GM23338 (cell line): ENCODE measurements around the gene PKNOX2. TPM values are rescaled to one million over a fixed set of nuclear protein-coding genes. Genes with fewer than 3 reads are reported as not detected.

Experiments
- ATAC-seq: fragments of 200-7000 bp; cut with Tn5 transposase; 3 replicates; pipeline ENCODE4 v1.9.1; 2020
- DNase-seq: peaks from one replicate; pipeline ENCODE4 v3.0.0-alpha.2; 2015; ENCODE audit warnings: low spot score
- H2AFZ ChIP-seq: fragments of 200-600 bp; sonication (generic); 2 replicates; pipeline ENCODE4 v1.8.0; 2016; ENCODE audit warnings: antibody characterized with exemption, mild to moderate bottlenecking, moderate library complexity
- H3F3A ChIP-seq: fragments of 200-600 bp; sonication (generic); replicated peaks from 2 replicates; pipeline ENCODE4 v1.8.0; 2017; ENCODE audit warnings: antibody characterized with exemption, mixed run types, low read depth
- H3K27ac ChIP-seq: fragments of 200-600 bp; sonication (generic); 2 replicates; pipeline ENCODE4 v1.6.1; 2016; ENCODE audit warnings: low read depth
- H3K27me3 ChIP-seq: fragments of 200-600 bp; sonication (generic); 2 replicates; pipeline ENCODE4 v1.8.0; 2016; ENCODE audit warnings: mild to moderate bottlenecking, mixed run types, moderate library complexity; ENCODE audit not compliant: insufficient read depth
- H3K36me3 ChIP-seq: fragments of 200-600 bp; sonication (generic); 2 replicates; pipeline ENCODE4 v1.8.0; 2016; ENCODE audit warnings: mild to moderate bottlenecking; ENCODE audit not compliant: insufficient read depth
- H3K4me1 ChIP-seq: fragments of 200-600 bp; sonication (generic); 2 replicates; pipeline ENCODE4 v1.8.0; 2016; ENCODE audit warnings: mild to moderate bottlenecking, moderate library complexity; ENCODE audit not compliant: insufficient read depth
- H3K4me2 ChIP-seq: fragments of 200-600 bp; sonication (generic); 2 replicates; pipeline ENCODE4 v1.7.1; 2017; ENCODE audit warnings: mixed run types
- H3K4me3 ChIP-seq: fragments of 200-600 bp; sonication (generic); 2 replicates; pipeline ENCODE4 v1.6.1; 2016; ENCODE audit warnings: mixed run types
- H3K79me2 ChIP-seq: fragments of 200-600 bp; sonication (generic); replicated peaks from 2 replicates; pipeline ENCODE4 v1.8.0; 2017; ENCODE audit warnings: mild to moderate bottlenecking; ENCODE audit not compliant: insufficient read depth
- H3K9me2 ChIP-seq: fragments of 200-600 bp; sonication (generic); 2 replicates; pipeline ENCODE4 v1.8.0; 2017; ENCODE audit not compliant: insufficient read depth
- H4K20me1 ChIP-seq: fragments of 200-600 bp; sonication (generic); replicated peaks from 2 replicates; pipeline ENCODE4 v1.8.0; 2017; ENCODE audit warnings: mild to moderate bottlenecking; ENCODE audit not compliant: insufficient read depth
- H3K27ac Mint-ChIP-seq: 2 replicates; pipeline ENCODE4 v1.8.0; 2020; ENCODE audit warnings: inconsistent platforms, mild to moderate bottlenecking, moderate library complexity, mixed read lengths
- H3K27me3 Mint-ChIP-seq: 3 replicates; pipeline ENCODE4 v1.8.0; 2022; ENCODE audit warnings: low read depth, mild to moderate bottlenecking, moderate library complexity, mixed read lengths, inconsistent platforms; ENCODE audit not compliant: insufficient read depth, poor library complexity
- H3K36me3 Mint-ChIP-seq: 3 replicates; pipeline ENCODE4 v1.8.0; 2021; ENCODE audit warnings: low read depth, mild to moderate bottlenecking, inconsistent platforms, moderate library complexity, mixed read lengths
- H3K4me1 Mint-ChIP-seq: 3 replicates; pipeline ENCODE4 v1.8.0; 2020; ENCODE audit warnings: mild to moderate bottlenecking, inconsistent platforms, mixed read lengths
- H3K4me3 Mint-ChIP-seq: 3 replicates; pipeline ENCODE4 v1.8.0; 2021; ENCODE audit warnings: moderate library complexity, mild to moderate bottlenecking, inconsistent platforms, mixed read lengths
- H3K9me3 Mint-ChIP-seq: 3 replicates; pipeline ENCODE4 v1.8.0; 2020; ENCODE audit warnings: moderate library complexity, mild to moderate bottlenecking, inconsistent platforms, mixed read lengths
- CREB1 ChIP-seq: fragments of 250-450 bp; sonication (Bioruptor Pico); IDR thresholded peaks from 2 replicates; pipeline ENCODE4 v1.5.0; 2020; ENCODE audit warnings: low read depth, mild to moderate bottlenecking, moderate library complexity
- EZH2 ChIP-seq: fragments of 200-600 bp; sonication (generic); IDR thresholded peaks from one replicate; pipeline ENCODE4 v1.8.0; 2017; ENCODE audit warnings: antibody characterized with exemption, mild to moderate bottlenecking, low read depth; ENCODE audit not compliant: unreplicated experiment
- EZH2phosphoT487 ChIP-seq: fragments of 200-600 bp; sonication (generic); IDR thresholded peaks from one replicate; pipeline ENCODE4 v1.8.1; 2018; ENCODE audit warnings: antibody characterized with exemption; ENCODE audit not compliant: unreplicated experiment
- JUNB ChIP-seq: IDR thresholded peaks from one replicate; pipeline ENCODE4 v1.6.1; 2016; ENCODE audit warnings: antibody characterized with exemption; ENCODE audit not compliant: unreplicated experiment
- NANOG ChIP-seq: IDR thresholded peaks from 2 replicates; pipeline ENCODE4 v1.6.1; 2016; ENCODE audit warnings: antibody characterized with exemption, borderline replicate concordance
- POLR2AphosphoS5 ChIP-seq: IDR thresholded peaks from 2 replicates; pipeline ENCODE4 v1.6.1; 2016; ENCODE audit warnings: antibody characterized with exemption, low read depth
- STAT1 ChIP-seq: IDR thresholded peaks from one replicate; pipeline ENCODE4 v1.6.1; 2016; ENCODE audit warnings: antibody characterized with exemption; ENCODE audit not compliant: unreplicated experiment
- ZNF114 ChIP-seq: fragments of 250-450 bp; sonication (Bioruptor Pico); IDR thresholded peaks from 2 replicates; pipeline ENCODE4 v1.5.0; 2020; ENCODE audit warnings: mild to moderate bottlenecking, moderate library complexity
- ZNF331 ChIP-seq: fragments of 250-450 bp; sonication (Bioruptor Pico); IDR thresholded peaks from 2 replicates; pipeline ENCODE4 v1.5.0; 2020; ENCODE audit warnings: low read depth, mild to moderate bottlenecking, moderate library complexity
- polyA plus RNA-seq: library from polyadenylated mRNA; unstranded; fragments of >200 nt; fragmentation: Nextera tagmentation; extraction: Ambion mirVana; gene quantifications from 2 replicates; pipeline ENCODE4 v1.2.1, GENCODE V29; 2016
- total RNA-seq: library from RNA; depleted of rRNA; stranded (reverse); fragments of >200 nt; shearing (Covaris generic); gene quantifications from 2 replicates; pipeline ENCODE4 v1.2.3, GENCODE V29; 2014
- TF ChIP-seq, protein P1 (sequence below): IDR thresholded peaks from one replicate; pipeline ENCODE4 v1.6.1; 2018; ENCODE audit warnings: antibody characterized with exemption; ENCODE audit not compliant: unreplicated experiment
- TF ChIP-seq, protein P2 (sequence below): fragments of 250-450 bp; sonication (Bioruptor Pico); IDR thresholded peaks from 2 replicates; pipeline ENCODE4 v1.5.0; 2020; ENCODE audit warnings: mild to moderate bottlenecking, moderate library complexity
- TF ChIP-seq, protein P3 (sequence below): IDR thresholded peaks from 2 replicates; pipeline ENCODE4 v1.6.1; 2016; ENCODE audit warnings: antibody characterized with exemption

The PKNOX2 gene
- total and polyA plus RNA-seq, 2 experiments from 2014 or later = 0.42 to 0.83 TPM

DNA sequence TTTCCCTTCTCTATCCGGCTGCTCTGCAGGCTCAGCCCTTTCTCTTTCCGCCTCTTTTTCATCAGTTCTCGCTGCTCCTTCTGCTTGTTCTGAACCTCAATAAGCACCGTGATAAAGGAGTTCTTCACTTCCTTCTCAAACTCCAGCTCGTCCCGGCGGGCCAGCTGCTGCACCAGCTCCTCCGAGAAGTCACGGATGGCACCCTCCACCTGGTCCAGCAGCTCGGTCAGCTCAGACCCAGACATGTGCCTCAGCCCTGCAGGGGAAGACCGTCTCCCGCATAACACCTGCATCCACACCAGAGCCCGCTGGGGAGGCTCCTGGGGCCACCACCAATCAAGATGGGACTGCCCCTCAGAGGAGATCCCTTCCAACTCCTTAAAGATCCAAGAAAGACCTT, 291.3 kb downstream of the PKNOX2 start:
- no peak overlapping the region for H3K27ac Mint-ChIP-seq
- Histone ChIP-seq H3F3A (peaks cover 6% of the 10 kb centered on the region; the same call in 1 of the 2 replicates), H3K4me1 (peaks cover 15% of the 10 kb centered on the region), H3K4me2 (no peak overlapping the region), H3K27ac (no peak overlapping the region), H3K27me3 (no peaks in the 10 kb centered on the region), H3K79me2 (no peaks in the 10 kb centered on the region), H4K20me1 (no peaks in the 10 kb centered on the region), H3K36me3 (no peaks in the 10 kb centered on the region), H3K9me2 (no peaks in the 10 kb centered on the region), H3K4me3 (no peak overlapping the region), H2AFZ (no peak overlapping the region)
- DNase-seq (no peak), ATAC-seq (no peak)
- no peak overlapping the region for H3K4me3 Mint-ChIP-seq
- peaks cover 5% of the 10 kb centered on the region for H3K36me3 Mint-ChIP-seq
- TF ChIP-seq JUNB (no peak), CREB1 (no peak), STAT1 (no peak), EZH2 (no peak), POLR2AphosphoS5 (no peak), ZNF114 (no peak), NANOG (no peak), ZNF331 (no peak), EZH2phosphoT487 (no peak)
- TF ChIP-seq, protein P1, sequence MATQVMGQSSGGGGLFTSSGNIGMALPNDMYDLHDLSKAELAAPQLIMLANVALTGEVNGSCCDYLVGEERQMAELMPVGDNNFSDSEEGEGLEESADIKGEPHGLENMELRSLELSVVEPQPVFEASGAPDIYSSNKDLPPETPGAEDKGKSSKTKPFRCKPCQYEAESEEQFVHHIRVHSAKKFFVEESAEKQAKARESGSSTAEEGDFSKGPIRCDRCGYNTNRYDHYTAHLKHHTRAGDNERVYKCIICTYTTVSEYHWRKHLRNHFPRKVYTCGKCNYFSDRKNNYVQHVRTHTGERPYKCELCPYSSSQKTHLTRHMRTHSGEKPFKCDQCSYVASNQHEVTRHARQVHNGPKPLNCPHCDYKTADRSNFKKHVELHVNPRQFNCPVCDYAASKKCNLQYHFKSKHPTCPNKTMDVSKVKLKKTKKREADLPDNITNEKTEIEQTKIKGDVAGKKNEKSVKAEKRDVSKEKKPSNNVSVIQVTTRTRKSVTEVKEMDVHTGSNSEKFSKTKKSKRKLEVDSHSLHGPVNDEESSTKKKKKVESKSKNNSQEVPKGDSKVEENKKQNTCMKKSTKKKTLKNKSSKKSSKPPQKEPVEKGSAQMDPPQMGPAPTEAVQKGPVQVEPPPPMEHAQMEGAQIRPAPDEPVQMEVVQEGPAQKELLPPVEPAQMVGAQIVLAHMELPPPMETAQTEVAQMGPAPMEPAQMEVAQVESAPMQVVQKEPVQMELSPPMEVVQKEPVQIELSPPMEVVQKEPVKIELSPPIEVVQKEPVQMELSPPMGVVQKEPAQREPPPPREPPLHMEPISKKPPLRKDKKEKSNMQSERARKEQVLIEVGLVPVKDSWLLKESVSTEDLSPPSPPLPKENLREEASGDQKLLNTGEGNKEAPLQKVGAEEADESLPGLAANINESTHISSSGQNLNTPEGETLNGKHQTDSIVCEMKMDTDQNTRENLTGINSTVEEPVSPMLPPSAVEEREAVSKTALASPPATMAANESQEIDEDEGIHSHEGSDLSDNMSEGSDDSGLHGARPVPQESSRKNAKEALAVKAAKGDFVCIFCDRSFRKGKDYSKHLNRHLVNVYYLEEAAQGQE = no peak
- TF ChIP-seq, protein P2, sequence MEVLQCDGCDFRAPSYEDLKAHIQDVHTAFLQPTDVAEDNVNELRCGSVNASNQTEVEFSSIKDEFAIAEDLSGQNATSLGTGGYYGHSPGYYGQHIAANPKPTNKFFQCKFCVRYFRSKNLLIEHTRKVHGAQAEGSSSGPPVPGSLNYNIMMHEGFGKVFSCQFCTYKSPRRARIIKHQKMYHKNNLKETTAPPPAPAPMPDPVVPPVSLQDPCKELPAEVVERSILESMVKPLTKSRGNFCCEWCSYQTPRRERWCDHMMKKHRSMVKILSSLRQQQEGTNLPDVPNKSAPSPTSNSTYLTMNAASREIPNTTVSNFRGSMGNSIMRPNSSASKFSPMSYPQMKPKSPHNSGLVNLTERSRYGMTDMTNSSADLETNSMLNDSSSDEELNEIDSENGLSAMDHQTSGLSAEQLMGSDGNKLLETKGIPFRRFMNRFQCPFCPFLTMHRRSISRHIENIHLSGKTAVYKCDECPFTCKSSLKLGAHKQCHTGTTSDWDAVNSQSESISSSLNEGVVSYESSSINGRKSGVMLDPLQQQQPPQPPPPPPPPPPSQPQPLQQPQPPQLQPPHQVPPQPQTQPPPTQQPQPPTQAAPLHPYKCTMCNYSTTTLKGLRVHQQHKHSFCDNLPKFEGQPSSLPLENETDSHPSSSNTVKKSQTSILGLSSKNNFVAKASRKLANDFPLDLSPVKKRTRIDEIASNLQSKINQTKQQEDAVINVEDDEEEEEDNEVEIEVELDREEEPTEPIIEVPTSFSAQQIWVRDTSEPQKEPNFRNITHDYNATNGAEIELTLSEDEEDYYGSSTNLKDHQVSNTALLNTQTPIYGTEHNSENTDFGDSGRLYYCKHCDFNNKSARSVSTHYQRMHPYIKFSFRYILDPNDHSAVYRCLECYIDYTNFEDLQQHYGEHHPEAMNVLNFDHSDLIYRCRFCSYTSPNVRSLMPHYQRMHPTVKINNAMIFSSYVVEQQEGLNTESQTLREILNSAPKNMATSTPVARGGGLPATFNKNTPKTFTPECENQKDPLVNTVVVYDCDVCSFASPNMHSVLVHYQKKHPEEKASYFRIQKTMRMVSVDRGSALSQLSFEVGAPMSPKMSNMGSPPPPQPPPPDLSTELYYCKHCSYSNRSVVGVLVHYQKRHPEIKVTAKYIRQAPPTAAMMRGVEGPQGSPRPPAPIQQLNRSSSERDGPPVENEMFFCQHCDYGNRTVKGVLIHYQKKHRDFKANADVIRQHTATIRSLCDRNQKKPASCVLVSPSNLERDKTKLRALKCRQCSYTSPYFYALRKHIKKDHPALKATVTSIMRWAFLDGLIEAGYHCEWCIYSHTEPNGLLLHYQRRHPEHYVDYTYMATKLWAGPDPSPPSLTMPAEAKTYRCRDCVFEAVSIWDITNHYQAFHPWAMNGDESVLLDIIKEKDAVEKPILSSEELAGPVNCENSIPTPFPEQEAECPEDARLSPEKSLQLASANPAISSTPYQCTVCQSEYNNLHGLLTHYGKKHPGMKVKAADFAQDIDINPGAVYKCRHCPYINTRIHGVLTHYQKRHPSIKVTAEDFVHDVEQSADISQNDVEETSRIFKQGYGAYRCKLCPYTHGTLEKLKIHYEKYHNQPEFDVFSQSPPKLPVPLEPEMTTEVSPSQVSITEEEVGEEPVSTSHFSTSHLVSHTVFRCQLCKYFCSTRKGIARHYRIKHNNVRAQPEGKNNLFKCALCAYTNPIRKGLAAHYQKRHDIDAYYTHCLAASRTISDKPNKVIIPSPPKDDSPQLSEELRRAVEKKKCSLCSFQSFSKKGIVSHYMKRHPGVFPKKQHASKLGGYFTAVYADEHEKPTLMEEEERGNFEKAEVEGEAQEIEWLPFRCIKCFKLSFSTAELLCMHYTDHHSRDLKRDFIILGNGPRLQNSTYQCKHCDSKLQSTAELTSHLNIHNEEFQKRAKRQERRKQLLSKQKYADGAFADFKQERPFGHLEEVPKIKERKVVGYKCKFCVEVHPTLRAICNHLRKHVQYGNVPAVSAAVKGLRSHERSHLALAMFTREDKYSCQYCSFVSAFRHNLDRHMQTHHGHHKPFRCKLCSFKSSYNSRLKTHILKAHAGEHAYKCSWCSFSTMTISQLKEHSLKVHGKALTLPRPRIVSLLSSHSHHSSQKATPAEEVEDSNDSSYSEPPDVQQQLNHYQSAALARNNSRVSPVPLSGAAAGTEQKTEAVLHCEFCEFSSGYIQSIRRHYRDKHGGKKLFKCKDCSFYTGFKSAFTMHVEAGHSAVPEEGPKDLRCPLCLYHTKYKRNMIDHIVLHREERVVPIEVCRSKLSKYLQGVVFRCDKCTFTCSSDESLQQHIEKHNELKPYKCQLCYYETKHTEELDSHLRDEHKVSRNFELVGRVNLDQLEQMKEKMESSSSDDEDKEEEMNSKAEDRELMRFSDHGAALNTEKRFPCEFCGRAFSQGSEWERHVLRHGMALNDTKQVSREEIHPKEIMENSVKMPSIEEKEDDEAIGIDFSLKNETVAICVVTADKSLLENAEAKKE (CRISPR knock-in tag) = no peak
- TF ChIP-seq, protein P3, sequence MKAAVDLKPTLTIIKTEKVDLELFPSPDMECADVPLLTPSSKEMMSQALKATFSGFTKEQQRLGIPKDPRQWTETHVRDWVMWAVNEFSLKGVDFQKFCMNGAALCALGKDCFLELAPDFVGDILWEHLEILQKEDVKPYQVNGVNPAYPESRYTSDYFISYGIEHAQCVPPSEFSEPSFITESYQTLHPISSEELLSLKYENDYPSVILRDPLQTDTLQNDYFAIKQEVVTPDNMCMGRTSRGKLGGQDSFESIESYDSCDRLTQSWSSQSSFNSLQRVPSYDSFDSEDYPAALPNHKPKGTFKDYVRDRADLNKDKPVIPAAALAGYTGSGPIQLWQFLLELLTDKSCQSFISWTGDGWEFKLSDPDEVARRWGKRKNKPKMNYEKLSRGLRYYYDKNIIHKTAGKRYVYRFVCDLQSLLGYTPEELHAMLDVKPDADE = no peak
- H3K4me1 Mint-ChIP-seq = peaks cover 30% of the 10 kb centered on the region
- H3K9me3 Mint-ChIP-seq = no peaks in the 10 kb centered on the region
- H3K27me3 Mint-ChIP-seq = peaks cover 9% of the 10 kb centered on the region
